Activated naive CD4-positive, alpha-beta T cell treated with anti-CD3 and anti-CD28 coated beads for 36 hours (primary cell): ENCODE measurements around the gene CEP19. TPM values are rescaled to one million over a fixed set of nuclear protein-coding genes. Genes with fewer than 3 reads are reported as not detected.
A peak's percentile ranks its signal among the peaks of the same experiment; 100 is the strongest.
"Not testable (repeated sequence)": the region's sequence is repeated elsewhere in the genome, so short reads cannot be mapped to it uniquely, and the experiment has no call there.

ENCODE experiments used
- CTCF ChIA-PET: fragments of 350-600 bp; sonication (Branson Sonifier 250); formaldehyde crosslinking; loops from one replicate; lab custom pipeline; 2021; ENCODE audit warnings: antibody characterized with exemption; lab: Charles Lee
- DNase-seq: peaks from one replicate; pipeline ENCODE4 v3.0.0-alpha.2; 2020
- H3K27ac Mint-ChIP-seq: one replicate; pipeline ENCODE4 v1.8.0; 2021; ENCODE audit warnings: mild to moderate bottlenecking, mixed read lengths
- H3K27me3 Mint-ChIP-seq: one replicate; pipeline ENCODE4 v1.8.0; 2021; ENCODE audit warnings: low read depth, mixed read lengths
- H3K36me3 Mint-ChIP-seq: one replicate; pipeline ENCODE4 v1.8.0; 2021; ENCODE audit warnings: low read depth, mixed read lengths
- H3K4me1 Mint-ChIP-seq: one replicate; pipeline ENCODE4 v1.8.0; 2021; ENCODE audit warnings: low read depth, mixed read lengths
- H3K4me3 Mint-ChIP-seq: one replicate; pipeline ENCODE4 v1.8.0; 2021; ENCODE audit warnings: mild to moderate bottlenecking, moderate library complexity, mixed read lengths
- H3K9me3 Mint-ChIP-seq: one replicate; pipeline ENCODE4 v1.8.0; 2021; ENCODE audit warnings: mixed read lengths
- intact Hi-C: fragments of 100-400 bp; cut with micrococcal nuclease; formaldehyde crosslinking; loops from one replicate; pipeline ENCODE4 v1.15.1; 2023
- total RNA-seq, 2 experiments: library from RNA; stranded (reverse); gene quantifications; one replicate each; pipeline ENCODE4 v1.2.3, GENCODE V29; 2021

The CEP19 gene
- 1 to 10 TPM; 3.1 to 4.4 TPM for total RNA-seq

- Mint-ChIP-seq H3K27me3 (no peaks in the 10 kb centered on the region), H3K9me3 (no peaks in the 10 kb centered on the region)
Observed at GRCh38 chr3:196711838-196712513, at the start of gene CEP19, which contains the start of gene PIGX. CEP19 (minus strand) TSS chr3:196712250; CDS start chr3:196708657, 3,593 bp downstream. PIGX (plus strand) TSS chr3:196712377.

DNA sequence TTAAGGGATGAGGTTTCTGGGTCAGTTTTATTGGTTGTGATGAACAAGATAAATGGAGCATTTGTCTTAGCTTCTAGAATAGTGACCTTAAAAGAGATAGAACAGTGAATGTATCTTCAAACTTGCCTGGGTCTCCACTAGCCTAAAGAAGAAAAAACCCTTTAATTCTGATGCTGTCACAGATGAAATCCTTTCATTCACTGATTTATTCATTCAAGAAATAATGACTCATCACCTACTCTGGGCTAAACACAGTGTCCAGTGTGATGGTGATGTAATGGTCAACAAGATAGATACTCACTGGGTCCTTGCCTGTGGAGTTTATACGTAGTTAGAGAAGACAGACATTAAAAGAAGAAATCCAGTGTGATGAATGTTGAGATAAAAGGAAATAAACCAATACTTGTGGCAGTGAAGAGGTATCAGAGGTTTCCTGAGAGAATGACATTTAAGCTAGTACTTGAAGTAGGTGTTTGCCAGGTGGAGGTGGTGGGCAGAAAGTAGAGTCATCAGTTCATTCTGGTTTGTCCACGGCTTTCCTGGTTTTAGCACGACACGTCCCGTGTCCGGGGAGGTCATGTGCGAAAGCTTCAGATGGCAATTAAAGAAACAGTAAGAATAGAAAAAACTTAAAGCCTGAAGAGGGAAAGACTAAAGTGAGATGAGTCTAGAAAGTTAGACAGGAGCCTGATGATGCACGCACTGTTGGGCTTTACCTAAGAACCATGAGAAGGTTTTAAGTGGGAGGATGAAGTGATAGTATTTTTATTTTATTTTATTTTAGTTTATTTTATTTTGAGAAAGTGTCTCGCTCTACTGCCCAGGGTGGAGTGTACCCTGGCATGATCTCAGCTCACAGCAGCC, 46.1 kb upstream of the CEP19 start:
- peaks cover 21% of the 10 kb centered on the region for H3K9me3 Mint-ChIP-seq
- peaks cover 36% of the 10 kb centered on the region for H3K36me3 Mint-ChIP-seq
- no peak overlapping the region for H3K4me3 Mint-ChIP-seq
- H3K27ac Mint-ChIP-seq: peak overlapping the region; percentile 48
- CTCF ChIA-PET: no interaction called here
- intact Hi-C loops: loop anchor here (2.0 kb wide), 1 partner anchor 17 kb away; no protein-coding TSS in a partner anchor
- DNase-seq: peak; percentile 14
- peaks cover 44% of the 10 kb centered on the region for H3K4me1 Mint-ChIP-seq
- no peaks in the 10 kb centered on the region for H3K27me3 Mint-ChIP-seq

More at GRCh38 chr3:196711838-196712513, at the start of gene CEP19, which contains the start of gene PIGX:
- CTCF ChIA-PET: interaction anchor here (0.5 to 1.0 kb wide), 3 partner anchors 12 to 47 kb away, joined by 3 to 5 read pairs (median 3); no protein-coding TSS in a partner anchor
- Mint-ChIP-seq H3K36me3 (no peaks in the 10 kb centered on the region), H3K4me3 (peak within 1 kb of the TSS; percentile 83), H3K4me1 (peaks cover 34% of the 10 kb centered on the region), H3K27ac (peak within 1 kb of the TSS; percentile 92)
- intact Hi-C loops: loop anchor here (1.0 to 2.0 kb wide), 7 partner anchors 27 to 394 kb away; partner anchors contain the start of genes DYNLT2B, FBXO45, NCBP2 and NRROS
- DNase-seq: peak; percentile 94

DNA sequence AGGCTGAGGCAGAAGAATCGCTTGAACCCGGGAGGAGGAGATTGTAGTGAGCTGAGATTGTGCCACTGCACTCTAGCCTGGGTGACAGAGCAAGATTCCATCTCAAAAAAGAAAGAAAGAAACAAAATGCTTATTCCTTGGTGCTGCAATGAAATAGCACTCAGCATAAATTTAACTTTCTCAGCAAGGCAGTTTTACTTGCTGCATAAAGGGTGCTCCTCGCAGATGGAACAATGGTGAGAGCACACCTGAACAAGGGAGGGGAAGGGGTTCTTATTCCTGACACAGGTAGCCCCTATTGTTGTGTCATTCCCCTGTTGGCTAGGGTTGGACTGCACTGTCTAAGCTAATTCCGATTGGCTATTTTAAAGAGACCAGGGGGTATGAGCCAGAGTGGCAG, 44.7 kb upstream of the CEP19 start:
- DNase-seq: no peak
- Mint-ChIP-seq H3K27me3 (no peaks in the 10 kb centered on the region), H3K9me3 (peaks cover 21% of the 10 kb centered on the region), H3K36me3 (peaks cover 35% of the 10 kb centered on the region), H3K27ac (peak overlapping the region; percentile 63), H3K4me3 (no peak overlapping the region), H3K4me1 (peaks cover 46% of the 10 kb centered on the region)
- intact Hi-C loops: no loop called here
- CTCF ChIA-PET: interaction anchor here (1.1 kb wide), 1 partner anchor 34 kb away, joined by 3 read pairs; no protein-coding TSS in a partner anchor

DNA sequence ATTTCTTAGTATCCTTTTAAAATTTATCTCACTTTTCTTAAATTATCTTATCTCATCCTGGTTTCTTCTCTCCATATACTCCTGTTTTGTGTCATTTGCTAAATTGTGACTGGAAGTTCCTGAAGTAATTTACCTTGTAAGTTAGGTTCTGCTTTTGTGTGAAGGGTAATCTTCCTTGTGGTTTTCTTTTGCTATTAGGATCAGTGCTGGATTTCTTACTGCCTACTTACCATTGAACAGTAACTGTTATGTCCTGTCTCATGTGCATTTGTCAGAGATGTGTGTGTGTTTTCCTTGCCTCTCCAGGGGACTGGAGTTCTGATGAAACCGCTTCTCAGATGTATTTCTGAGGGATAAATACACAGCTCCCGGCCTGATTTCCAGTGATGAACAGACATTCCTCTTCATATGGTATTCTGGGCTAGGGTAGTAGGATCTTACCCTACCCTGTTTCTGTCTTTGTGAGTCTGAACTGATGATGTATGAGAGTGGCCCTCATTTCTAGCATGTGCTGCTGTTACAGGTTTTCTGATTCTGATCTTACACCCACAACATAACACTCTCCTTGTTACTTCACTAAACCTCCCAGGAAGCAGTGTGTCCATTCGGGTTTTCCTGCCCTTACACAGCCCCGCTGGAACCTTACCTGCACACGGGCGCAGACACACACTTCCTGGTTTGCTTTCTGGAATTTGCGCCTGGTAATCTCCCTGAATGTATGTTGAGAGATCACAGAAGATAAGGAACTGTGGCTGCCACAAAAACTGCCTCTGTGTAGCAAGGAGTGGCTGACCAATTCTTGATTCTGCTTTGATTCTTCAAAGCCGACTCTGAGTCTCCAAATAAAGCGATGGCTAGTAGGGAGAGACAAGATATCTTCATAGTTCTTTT, 42.3 kb upstream of the CEP19 start:
- no peak for DNase-seq
- Mint-ChIP-seq H3K4me1 (peaks cover 51% of the 10 kb centered on the region), H3K27me3 (no peaks in the 10 kb centered on the region), H3K27ac (no peak overlapping the region), H3K4me3 (no peak overlapping the region), H3K36me3 (peaks cover 40% of the 10 kb centered on the region), H3K9me3 (peaks cover 17% of the 10 kb centered on the region)
- intact Hi-C loops: no loop called here
- CTCF ChIA-PET: no interaction called here

- H3K4me3 Mint-ChIP-seq: no peak overlapping the region
- intact Hi-C loops: no loop called here
- DNase-seq: no peak
- peaks cover 60% of the 10 kb centered on the region for H3K4me1 Mint-ChIP-seq
- no peak overlapping the region for H3K27ac Mint-ChIP-seq
- no peaks in the 10 kb centered on the region for H3K27me3 Mint-ChIP-seq
- CTCF ChIA-PET: interaction anchor here (1.9 kb wide), 1 partner anchor 10 kb away, joined by 7 read pairs; no protein-coding TSS in a partner anchor
- peaks cover 50% of the 10 kb centered on the region for H3K36me3 Mint-ChIP-seq
- H3K9me3 Mint-ChIP-seq: peaks cover 17% of the 10 kb centered on the region
Observed at GRCh38 chr3:196753201-196753600, 41.2 kb upstream of the CEP19 start.

DNA sequence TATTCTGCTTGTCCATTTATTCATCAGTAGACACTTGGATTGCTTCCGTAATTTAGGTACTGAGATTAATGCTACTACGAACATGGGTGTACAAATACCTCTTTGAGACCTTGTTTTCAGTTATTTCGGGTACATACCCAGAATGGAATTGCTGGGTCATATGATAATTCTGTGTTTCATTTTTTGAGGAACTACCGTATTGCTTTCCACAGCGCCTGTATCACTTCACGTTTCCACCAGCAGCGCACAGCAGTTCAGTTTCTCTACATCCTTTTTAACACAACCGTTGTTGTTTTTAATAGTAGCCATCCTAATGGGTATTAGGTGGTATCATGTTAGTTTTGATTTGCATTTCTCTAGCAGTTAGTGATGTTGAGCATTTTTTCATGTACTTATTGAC, 37.1 kb upstream of the CEP19 start:
- Mint-ChIP-seq H3K27me3 (no peaks in the 10 kb centered on the region), H3K27ac (no peak overlapping the region), H3K36me3 (peaks cover 33% of the 10 kb centered on the region), H3K9me3 (no peaks in the 10 kb centered on the region), H3K4me3 (no peak overlapping the region), H3K4me1 (peaks cover 51% of the 10 kb centered on the region)
- CTCF ChIA-PET: no interaction called here
- DNase-seq: no peak
- intact Hi-C loops: no loop called here

DNA sequence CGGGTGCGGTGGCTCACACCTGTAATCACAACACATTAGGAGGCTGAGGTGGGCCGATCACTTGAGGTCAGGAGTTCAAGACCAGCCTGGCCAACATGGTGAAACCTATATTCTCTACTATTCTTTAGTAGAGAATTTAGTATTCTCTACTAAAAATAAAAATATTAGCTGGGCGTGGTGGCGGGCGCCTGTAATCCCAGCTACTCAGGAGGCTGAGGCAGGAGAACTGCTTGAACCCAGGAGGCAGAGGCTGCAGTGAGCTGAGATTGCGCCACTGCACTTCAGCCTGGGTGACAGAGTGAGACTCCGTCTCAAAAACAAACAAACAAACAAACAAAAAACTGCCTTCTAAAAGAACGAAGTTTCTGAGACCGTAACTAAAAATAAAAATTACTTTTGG, 31.5 kb upstream of the CEP19 start:
- DNase-seq, intact Hi-C loops, H3K4me3 Mint-ChIP-seq, H3K9me3 Mint-ChIP-seq, H3K27ac Mint-ChIP-seq, H3K27me3 Mint-ChIP-seq: not testable (repeated sequence)
- CTCF ChIA-PET: interaction anchor here (2.1 kb wide), 1 partner anchor 9 kb away, joined by 7 read pairs; no protein-coding TSS in a partner anchor
- Mint-ChIP-seq H3K36me3 (peaks cover 26% of the 10 kb centered on the region), H3K4me1 (peaks cover 37% of the 10 kb centered on the region)

GRCh38 chr3:196741249-196741889, 29.3 kb upstream of the CEP19 start:
- Mint-ChIP-seq H3K27me3 (no peaks in the 10 kb centered on the region), H3K9me3 (no peaks in the 10 kb centered on the region), H3K36me3 (peaks cover 16% of the 10 kb centered on the region), H3K27ac (peak overlapping the region; percentile 98), H3K4me1 (peaks cover 23% of the 10 kb centered on the region), H3K4me3 (peak overlapping the region; percentile 100)
- CTCF ChIA-PET: interaction anchor here (0.6 to 1.4 kb wide), 3 partner anchors 29 to 125 kb away, joined by 3 to 5 read pairs (median 3); partner anchors contain the start of genes CEP19 and PIGX
- DNase-seq: no peak
- intact Hi-C loops: loop anchor here (2.0 kb wide), 1 partner anchor 17 kb away; no protein-coding TSS in a partner anchor

DNA sequence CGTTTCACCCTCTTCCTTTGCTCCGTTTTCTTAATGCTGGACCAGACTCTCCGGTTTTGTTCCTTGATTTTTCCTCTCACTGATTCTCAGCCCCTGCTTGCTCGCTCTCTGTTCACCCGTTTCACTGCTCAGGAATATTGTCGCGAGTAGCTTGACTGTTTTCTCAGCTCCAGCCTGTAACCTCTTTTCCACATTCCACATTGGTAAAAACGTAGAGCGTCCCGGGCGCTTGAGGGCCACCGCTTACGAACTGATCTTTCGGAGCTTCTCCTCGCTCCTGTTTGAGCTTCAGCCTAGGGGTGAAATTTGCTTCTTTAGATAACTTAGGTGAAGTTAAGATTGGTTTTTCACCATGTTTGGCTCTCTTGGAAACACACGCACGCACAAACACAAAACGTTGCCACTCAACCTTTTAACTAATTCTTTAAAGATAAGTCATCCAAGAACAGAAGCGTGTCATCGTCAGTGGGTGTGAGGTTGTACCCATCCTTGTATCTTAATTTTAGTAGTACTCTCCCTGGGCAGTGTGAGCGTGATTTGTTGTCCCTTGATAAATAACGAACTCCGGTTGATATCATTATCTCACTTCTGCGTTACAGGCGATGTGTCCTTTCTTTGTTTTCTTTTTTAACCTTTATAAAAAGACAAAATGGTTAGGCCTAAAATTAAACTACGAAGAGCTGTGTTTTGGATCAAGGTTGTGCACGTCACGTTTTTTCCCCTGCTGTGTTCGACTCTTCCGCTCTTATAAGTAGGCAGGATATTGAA, 28.6 kb upstream of the CEP19 start:
- peak overlapping the region; percentile 98 for H3K27ac Mint-ChIP-seq
- H3K4me1 Mint-ChIP-seq: peaks cover 18% of the 10 kb centered on the region
- H3K9me3 Mint-ChIP-seq: no peaks in the 10 kb centered on the region
- H3K27me3 Mint-ChIP-seq: no peaks in the 10 kb centered on the region
- peak overlapping the region; percentile 100 for H3K4me3 Mint-ChIP-seq
- intact Hi-C loops: loop anchor here (2.0 kb wide), 1 partner anchor 18 kb away; no protein-coding TSS in a partner anchor
- H3K36me3 Mint-ChIP-seq: peaks cover 12% of the 10 kb centered on the region
- CTCF ChIA-PET: interaction anchor here (0.6 to 1.4 kb wide), 5 partner anchors 29 to 212 kb away, joined by 3 to 5 read pairs (median 3); partner anchors contain the start of genes CEP19 and PIGX
- DNase-seq: peak; percentile 71

GRCh38 chr3:196739671-196740480, 27.8 kb upstream of the CEP19 start, which contains the start of gene PAK2:
PAK2 (plus strand) TSS chr3:196739857; CDS start chr3:196782647, 42,790 bp downstream.
- H3K27me3 Mint-ChIP-seq: no peaks in the 10 kb centered on the region
- H3K27ac Mint-ChIP-seq: peak within 1 kb of the TSS; percentile 98
- no peaks in the 10 kb centered on the region for H3K9me3 Mint-ChIP-seq
- peaks cover 12% of the 10 kb centered on the region for H3K36me3 Mint-ChIP-seq
- DNase-seq: peak; percentile 90
- peak within 1 kb of the TSS; percentile 100 for H3K4me3 Mint-ChIP-seq
- intact Hi-C loops: loop anchor here (1.0 to 2.0 kb wide), 5 partner anchors 13 to 202 kb away; partner anchors contain the start of genes CEP19, NCBP2 and PIGX
- H3K4me1 Mint-ChIP-seq: peaks cover 18% of the 10 kb centered on the region
- CTCF ChIA-PET: interaction anchor here (1.2 to 1.4 kb wide), 4 partner anchors 28 to 211 kb away, joined by 3 to 5 read pairs (median 4); partner anchors contain the start of genes CEP19 and PIGX
